SH-SY5Y (cell line): ENCODE measurements around the gene TNFRSF6B.

Experiments
- GATA2 ChIP-seq: IDR thresholded peaks from 2 replicates; pipeline ENCODE4 v1.6.1; 2011; ENCODE audit warnings: mild to moderate bottlenecking, low read depth, low read length
- GATA3 ChIP-seq: IDR thresholded peaks from 2 replicates; pipeline ENCODE4 v1.6.1; 2011; ENCODE audit warnings: low read depth, mild to moderate bottlenecking, low read length, moderate library complexity

GRCh38 chr20:63738687-63739129 lies 42.3 kb downstream of the TNFRSF6B start:
- no peak for TF ChIP-seq GATA2
- TF ChIP-seq GATA3: no peak
